KOPT-K1 (cell line): ENCODE results near the gene GDPGP1.
"Not testable (repeated sequence)": the region's sequence is repeated elsewhere in the genome, so short reads cannot be mapped to it uniquely, and the experiment has no call there.

Source experiments
- H3K27ac ChIP-seq: fragments of 200-600 bp; sonication (generic); 2 replicates; pipeline ENCODE4 v1.5.1; 2016; ENCODE audit warnings: antibody characterized with exemption, mild to moderate bottlenecking, low read depth, low read length; ENCODE audit not compliant: poor library complexity, severe bottlenecking
- H3K36me3 ChIP-seq: fragments of 200-600 bp; sonication (generic); 2 replicates; pipeline ENCODE4 v1.5.1; 2017; ENCODE audit warnings: antibody characterized with exemption, mild to moderate bottlenecking, low read length, moderate library complexity; ENCODE audit not compliant: insufficient read depth
- H3K9me3 ChIP-seq: fragments of 200-600 bp; sonication (generic); 2 replicates; pipeline ENCODE4 v1.5.1; 2017; ENCODE audit warnings: antibody characterized with exemption, low read length, mild to moderate bottlenecking; ENCODE audit not compliant: insufficient read depth, poor library complexity, severe bottlenecking

GDPGP1 gene

GRCh38 chr15:90286678-90287077 is 52.7 kb downstream of the GDPGP1 start:
- Histone ChIP-seq H3K27ac (no peak overlapping the region), H3K36me3 (no peaks in the 10 kb centered on the region), H3K9me3 (no peaks in the 10 kb centered on the region)

DNA sequence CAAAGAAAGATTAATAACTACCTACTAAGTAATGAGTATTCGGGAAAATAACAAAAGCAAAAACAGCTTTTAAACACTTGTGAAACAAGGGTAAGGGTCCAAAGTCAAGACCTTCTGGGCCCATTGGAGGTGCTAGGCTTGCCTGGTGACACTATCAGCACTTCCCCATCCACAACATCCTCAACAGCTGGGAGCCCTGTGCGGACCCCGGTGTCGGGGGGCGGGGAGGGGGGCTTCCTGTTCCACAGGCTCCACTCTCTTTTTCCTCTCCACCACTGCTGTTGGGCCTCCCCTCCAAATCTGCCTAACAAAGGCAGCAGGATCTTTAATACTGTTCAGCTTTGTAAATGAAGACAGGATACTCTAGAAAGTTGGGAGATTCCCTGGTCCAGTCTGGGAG is 53.1 kb downstream of the GDPGP1 start:
- Histone ChIP-seq H3K27ac (no peak overlapping the region), H3K36me3 (no peaks in the 10 kb centered on the region)

GRCh38 chr15:90287946-90288345 is 53.9 kb downstream of the GDPGP1 start:
- no peak overlapping the region for H3K27ac ChIP-seq
- no peaks in the 10 kb centered on the region for H3K36me3 ChIP-seq
- H3K9me3 ChIP-seq: no peaks in the 10 kb centered on the region

More for the DNA sequence above, 53.1 kb downstream of the GDPGP1 start:
- H3K9me3 ChIP-seq: no peaks in the 10 kb centered on the region

DNA sequence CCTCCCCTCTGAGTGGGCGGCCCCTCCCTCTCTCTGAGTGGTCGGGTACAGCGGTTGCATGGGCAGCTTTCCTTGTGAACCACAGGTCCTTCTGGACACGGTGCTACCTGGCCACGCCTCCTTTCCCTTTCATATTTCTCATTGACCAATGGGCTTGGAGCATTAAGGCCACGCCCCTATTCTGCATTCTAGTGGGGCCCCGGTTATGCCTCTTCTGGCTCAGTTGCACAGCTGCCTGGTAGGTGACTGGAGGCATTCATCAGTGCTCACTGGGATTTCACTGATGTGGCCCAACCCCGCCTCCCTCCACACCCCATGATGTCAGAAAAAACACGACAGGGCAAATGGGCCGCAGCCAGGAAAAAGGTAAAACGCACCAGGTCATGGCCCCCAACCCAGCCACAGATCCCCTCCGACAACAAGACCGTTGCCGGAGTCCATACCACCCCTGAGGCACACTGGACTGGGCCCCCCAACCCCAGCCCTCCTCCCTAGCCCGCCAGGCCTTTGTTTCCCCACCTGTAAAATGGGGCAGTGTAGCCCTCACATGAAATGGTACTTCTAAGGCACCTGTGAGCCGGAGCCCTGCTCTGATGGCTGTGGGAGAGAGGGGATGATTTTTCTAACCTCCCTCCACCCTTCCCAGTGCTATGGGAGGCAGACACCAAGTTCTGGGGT is 57.8 kb downstream of the GDPGP1 start:
- Histone ChIP-seq H3K36me3 (no peaks in the 10 kb centered on the region), H3K9me3 (no peaks in the 10 kb centered on the region), H3K27ac (no peak overlapping the region)

DNA sequence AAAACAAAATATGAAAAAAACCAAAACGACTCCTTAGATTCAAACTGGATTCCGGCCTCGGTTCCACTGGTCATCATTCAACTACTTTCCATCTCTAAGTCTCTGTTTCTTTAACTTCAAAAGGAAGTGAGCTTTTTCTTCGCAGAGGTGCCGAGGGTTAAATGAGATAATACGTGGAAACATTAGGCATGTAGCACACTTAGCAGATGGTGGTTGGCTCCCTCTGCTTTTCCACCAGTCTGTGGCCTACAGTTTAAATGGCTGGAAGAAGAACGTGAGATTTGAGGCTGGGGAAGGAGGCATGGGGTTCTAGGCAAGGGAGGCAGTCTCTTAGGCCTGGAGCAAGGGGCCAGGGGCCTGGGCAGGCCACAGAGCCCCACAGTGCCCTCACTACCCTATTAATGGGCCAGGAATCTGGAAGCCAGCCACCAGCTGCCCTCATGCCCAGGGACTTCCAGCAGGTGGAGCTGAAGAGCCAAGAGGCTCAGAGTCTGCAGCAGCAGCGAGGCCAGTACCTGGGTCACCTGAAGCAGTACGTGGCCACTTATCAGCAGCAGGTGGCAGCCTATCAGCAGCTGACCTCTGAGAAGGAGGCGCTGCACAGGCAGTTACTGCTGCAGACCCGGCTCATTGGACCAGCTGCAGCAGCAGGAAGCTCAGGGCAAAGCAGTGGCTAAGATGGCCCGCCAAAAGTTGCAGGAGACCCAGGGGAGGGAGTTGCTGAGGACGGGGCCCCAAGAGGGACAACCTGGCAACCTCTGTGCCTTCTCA is 59.2 kb downstream of the GDPGP1 start:
- H3K27ac ChIP-seq, H3K9me3 ChIP-seq, H3K36me3 ChIP-seq: not testable (repeated sequence)

DNA sequence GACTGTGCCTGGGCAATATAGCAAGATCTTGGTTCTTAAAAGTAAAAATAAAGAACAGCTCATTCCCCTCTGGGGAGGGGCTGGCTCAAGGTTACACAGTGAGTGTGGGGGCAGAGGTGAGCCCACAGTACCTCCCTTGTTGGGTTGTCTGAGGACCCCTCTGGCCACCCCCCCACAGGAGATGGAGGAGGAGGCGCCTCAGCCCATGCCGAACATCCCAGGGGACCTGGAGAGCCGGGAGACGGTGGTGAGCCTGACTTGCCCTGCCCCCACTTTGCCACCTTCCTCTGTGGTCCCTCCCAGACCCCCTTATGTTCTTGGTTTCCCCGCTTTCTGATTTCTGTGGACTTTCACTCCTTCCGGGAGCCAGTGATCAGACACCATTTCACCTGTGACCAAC is 60.1 kb downstream of the GDPGP1 start:
- H3K9me3 ChIP-seq: no peaks in the 10 kb centered on the region
- H3K36me3 ChIP-seq: no peaks in the 10 kb centered on the region
- no peak overlapping the region for H3K27ac ChIP-seq

DNA sequence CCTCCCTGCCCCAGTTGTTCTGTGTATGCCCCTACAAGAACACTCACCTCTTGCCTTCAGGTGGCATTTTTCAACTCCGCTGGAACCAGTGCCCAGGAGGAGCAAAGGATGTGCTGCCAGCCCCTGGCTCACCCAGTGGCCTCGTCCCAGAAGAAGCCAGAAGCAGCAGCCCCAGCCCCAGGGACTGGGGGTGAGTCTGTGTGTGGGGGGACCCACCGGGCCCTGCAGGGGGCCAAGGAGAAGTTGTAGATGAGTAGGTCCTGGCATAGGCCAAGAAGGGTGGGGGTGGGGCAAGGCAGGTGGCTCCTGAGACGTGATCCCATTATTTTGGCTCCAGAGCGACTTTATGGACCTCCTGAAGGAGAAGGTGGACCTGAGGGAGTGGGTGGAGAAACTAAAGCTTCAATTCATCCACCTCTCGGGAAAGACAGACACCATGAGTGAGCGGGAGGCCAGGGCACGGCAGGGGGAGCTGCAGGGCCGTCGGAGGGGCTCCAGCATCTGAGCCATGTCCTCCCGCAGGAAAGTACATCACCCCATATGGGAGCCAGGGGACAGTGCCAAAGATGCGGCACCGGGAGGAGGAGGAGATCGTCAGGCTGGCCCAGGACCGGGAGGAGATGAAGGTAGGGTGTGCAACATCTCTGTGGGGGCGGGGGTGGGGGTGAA is 60.7 kb downstream of the GDPGP1 start:
- H3K36me3 ChIP-seq: no peaks in the 10 kb centered on the region
- H3K9me3 ChIP-seq: no peaks in the 10 kb centered on the region
- no peak overlapping the region for H3K27ac ChIP-seq

- no peaks in the 10 kb centered on the region for H3K9me3 ChIP-seq
These were observed 61.2 kb downstream of the GDPGP1 start for GRCh38 chr15:90295270-90295648.

More at GRCh38 chr15:90295270-90295648, 61.2 kb downstream of the GDPGP1 start:
- Histone ChIP-seq H3K27ac (no peak overlapping the region), H3K36me3 (no peaks in the 10 kb centered on the region)
